ENCODE results near the gene TP53. TPM values are rescaled to one million over a fixed set of nuclear protein-coding genes. Genes with fewer than 3 reads are reported as not detected.

TP53 gene
- total RNA-seq, 2 experiments from 2014 or later: 69.2 to 172 TPM

DNA sequence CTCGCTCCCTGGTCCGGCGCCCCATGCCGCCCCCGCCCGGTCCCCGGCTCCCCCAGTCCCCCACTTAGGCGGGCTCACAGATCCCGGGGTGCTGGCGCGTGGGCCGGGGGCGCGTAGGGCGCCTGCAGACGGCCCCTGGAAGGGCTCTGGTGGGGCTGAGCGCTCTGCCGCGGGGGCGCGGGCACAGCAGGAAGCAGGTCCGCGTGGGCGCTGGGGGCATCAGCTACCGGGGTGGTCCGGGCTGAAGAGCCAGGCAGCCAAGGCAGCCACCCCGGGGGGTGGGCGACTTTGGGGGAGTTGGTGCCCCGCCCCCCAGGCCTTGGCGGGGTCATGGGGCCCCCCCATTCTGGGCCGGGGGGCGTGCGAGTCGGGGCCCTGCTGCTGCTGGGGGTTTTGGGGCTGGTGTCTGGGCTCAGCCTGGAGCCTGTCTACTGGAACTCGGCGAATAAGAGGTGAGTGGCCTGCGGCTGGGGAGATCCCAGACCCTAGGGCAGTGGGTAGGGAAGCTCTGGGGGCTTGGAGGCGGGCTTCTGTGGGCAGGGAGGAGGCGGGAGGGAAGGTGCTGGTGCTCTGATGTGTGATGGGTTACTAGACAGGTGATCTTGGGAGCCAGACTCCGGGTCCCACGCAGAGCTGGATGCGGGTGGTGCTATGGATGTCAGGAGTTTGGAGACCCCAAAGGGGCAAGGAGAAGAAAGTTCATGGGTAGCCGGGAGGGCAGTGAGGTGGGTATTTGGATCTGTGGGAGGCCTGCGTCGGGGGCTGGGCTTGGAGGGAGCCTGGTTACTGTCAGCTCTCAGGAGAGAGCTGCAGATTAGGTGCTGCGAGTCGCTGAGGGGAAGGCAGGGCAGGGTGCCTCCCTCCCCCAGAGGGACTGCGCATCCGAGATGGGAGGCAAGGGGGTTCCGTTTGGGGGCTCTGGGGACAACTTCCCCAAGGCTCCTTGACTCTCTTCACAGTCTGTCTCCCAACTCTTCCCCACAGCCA lies 18.3 kb upstream of the TP53 start:
- Histone ChIP-seq H3K9me3 (ENCODE audit: low read length) (no peaks in the 10 kb centered on the region), H2AFZ (ENCODE audit: low read length) (no peak overlapping the region), H3K4me2 (ENCODE audit: low read length) (no peak overlapping the region), H3K79me2 (ENCODE audit: insufficient read depth, low read depth, low read length) (no peaks in the 10 kb centered on the region), H3K4me1 (ENCODE audit: insufficient read depth, low read length, poor library complexity, severe bottlenecking) (peaks cover 7% of the 10 kb centered on the region), H3K36me3 (ENCODE audit: insufficient read depth, low read length) (peaks cover 8% of the 10 kb centered on the region), H3K4me3 (ENCODE audit: low read depth, low read length, poor library complexity, severe bottlenecking) (no peak overlapping the region), H4K20me1 (ENCODE audit: insufficient read depth, low read length) (no peaks in the 10 kb centered on the region; the same call in 1 of the 2 replicates), H3K9me2 (ENCODE audit: insufficient read depth, low read length) (no peaks in the 10 kb centered on the region), H3K27ac (ENCODE audit: low read depth, low read length, poor library complexity, severe bottlenecking) (no peak overlapping the region)
- ChIA-PET CTCF (ENCODE audit: unreplicated experiment) (no interaction called here), POLR2A (no interaction called here)
- no peak for TF ChIP-seq EZH2phosphoT487 (IDR thresholded peaks at IDR 0.05; ENCODE audit: borderline replicate concordance, low read depth, low read length)
- TF ChIP-seq, protein P1, sequence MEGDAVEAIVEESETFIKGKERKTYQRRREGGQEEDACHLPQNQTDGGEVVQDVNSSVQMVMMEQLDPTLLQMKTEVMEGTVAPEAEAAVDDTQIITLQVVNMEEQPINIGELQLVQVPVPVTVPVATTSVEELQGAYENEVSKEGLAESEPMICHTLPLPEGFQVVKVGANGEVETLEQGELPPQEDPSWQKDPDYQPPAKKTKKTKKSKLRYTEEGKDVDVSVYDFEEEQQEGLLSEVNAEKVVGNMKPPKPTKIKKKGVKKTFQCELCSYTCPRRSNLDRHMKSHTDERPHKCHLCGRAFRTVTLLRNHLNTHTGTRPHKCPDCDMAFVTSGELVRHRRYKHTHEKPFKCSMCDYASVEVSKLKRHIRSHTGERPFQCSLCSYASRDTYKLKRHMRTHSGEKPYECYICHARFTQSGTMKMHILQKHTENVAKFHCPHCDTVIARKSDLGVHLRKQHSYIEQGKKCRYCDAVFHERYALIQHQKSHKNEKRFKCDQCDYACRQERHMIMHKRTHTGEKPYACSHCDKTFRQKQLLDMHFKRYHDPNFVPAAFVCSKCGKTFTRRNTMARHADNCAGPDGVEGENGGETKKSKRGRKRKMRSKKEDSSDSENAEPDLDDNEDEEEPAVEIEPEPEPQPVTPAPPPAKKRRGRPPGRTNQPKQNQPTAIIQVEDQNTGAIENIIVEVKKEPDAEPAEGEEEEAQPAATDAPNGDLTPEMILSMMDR (conservative IDR thresholded peaks at IDR 0.05; ENCODE audit: low read length): no peak
- intact Hi-C loops (cut with micrococcal nuclease; ENCODE audit: unreplicated experiment): no loop called here
- no peak for DNase-seq (ENCODE audit: low spot score)
- no TSS peak for BruUV-seq (replicated peaks)

DNA sequence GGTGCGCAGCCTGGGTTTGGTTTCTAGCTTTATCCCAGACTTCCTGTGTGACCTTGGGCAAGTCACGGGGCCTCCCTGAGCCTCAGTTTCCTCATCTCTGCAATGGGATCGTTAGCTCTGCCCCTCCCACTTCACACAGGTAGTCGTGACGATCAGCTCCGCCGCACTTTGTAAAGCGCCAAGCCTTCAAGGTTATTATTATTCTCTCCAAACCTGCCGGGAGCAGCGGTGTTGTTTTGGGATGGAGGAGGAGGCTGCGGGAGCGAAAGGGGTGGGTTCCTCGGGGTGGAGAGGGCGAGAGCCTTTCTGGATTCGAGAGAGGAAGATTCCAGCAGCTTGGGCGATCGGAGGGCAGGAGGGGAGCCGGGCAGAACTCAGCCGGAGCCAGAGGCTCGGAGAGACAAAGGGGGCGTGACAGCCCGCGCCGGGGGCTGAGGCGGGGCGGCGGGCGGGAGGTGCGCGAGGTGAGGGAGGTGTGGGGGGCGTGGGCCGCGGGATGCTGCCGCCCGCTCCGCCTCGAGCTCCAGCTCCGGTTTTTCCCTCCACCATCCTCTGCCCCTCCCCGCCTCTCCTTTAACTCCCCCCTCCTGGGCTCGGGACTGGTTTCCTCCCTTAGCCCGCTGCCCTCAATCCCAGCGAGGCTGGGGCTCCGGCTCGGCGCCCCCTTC lies 17.4 kb upstream of the TP53 start, which contains the start of gene EFNB3:
EFNB3 (plus strand) TSS at position 602 of the 668 bp plus-strand sequence. CDS start 397 bp downstream, outside the sequence.
- no peaks in the 10 kb centered on the region; the same call in 1 of the 2 replicates for H4K20me1 ChIP-seq (ENCODE audit: insufficient read depth, low read length)
- H3K27ac ChIP-seq (ENCODE audit: low read depth, low read length, poor library complexity, severe bottlenecking): no peak within 1 kb of the TSS
- H2AFZ ChIP-seq (ENCODE audit: low read length): no peak within 1 kb of the TSS
- H3K4me2 ChIP-seq (ENCODE audit: low read length): no peak within 1 kb of the TSS
- ChIA-PET CTCF (ENCODE audit: unreplicated experiment) (no interaction called here), POLR2A (interaction anchor here (0.6 kb wide), 1 partner anchor 18 kb away, joined by 3 read pairs; no protein-coding TSS in a partner anchor)
- DNase-seq (ENCODE audit: low spot score): no peak
- no peaks in the 10 kb centered on the region for H3K4me1 ChIP-seq (ENCODE audit: insufficient read depth, low read length, poor library complexity, severe bottlenecking)
- intact Hi-C loops (cut with micrococcal nuclease; ENCODE audit: unreplicated experiment): no loop called here
- H3K36me3 ChIP-seq (ENCODE audit: insufficient read depth, low read length): peaks cover 8% of the 10 kb centered on the region
- no peaks in the 10 kb centered on the region for H3K79me2 ChIP-seq (ENCODE audit: insufficient read depth, low read depth, low read length)
- H3K4me3 ChIP-seq (ENCODE audit: low read depth, low read length, poor library complexity, severe bottlenecking): no peak within 1 kb of the TSS
- no TSS peak for BruUV-seq (replicated peaks)
- H3K9me2 ChIP-seq (ENCODE audit: insufficient read depth, low read length): no peaks in the 10 kb centered on the region
- H3K9me3 ChIP-seq (ENCODE audit: low read length): no peaks in the 10 kb centered on the region
- TF ChIP-seq, protein P1 (conservative IDR thresholded peaks at IDR 0.05; ENCODE audit: low read length): no peak
- no peak for TF ChIP-seq EZH2phosphoT487 (IDR thresholded peaks at IDR 0.05; ENCODE audit: borderline replicate concordance, low read depth, low read length)

Measured in OCI-LY7 (cell line).